HCT116 (cell line): ENCODE data around the gene SCN4A. TPM values are rescaled to one million over a fixed set of nuclear protein-coding genes. Genes with fewer than 3 reads are reported as not detected.

Experiments
- ATAC-seq: fragments of 200-7000 bp; cut with Tn5 transposase; 2 replicates; pipeline ENCODE4 v1.9.1; 2020; ENCODE audit warnings: mild to moderate bottlenecking, moderate library complexity
- BruUV-seq: library from RNA; stranded (reverse); fragments of 400-500 nt; replicated peaks from 2 replicates; lab custom pipeline; 2021; lab: Mats Ljungman, UMichigan
- CTCF ChIA-PET: fragments of 300-600 bp; sonication (Branson Sonifier 250); formaldehyde crosslinking; loops from one replicate; lab custom pipeline; 2021; ENCODE audit warnings: antibody characterized with exemption; lab: Charles Lee
- POLR2A ChIA-PET: fragments of 300-600, 350-600 bp; sonication (Branson Sonifier 250); formaldehyde crosslinking; loops from one replicate; lab custom pipeline; 2021; ENCODE audit warnings: antibody characterized with exemption; lab: Charles Lee
- RAD21 ChIA-PET, 2 experiments: fragments of 300-600 bp; sonication (Branson Sonifier 250); formaldehyde crosslinking; loops; one replicate each; lab custom pipeline; 2023; ENCODE audit warnings: low total read pairs in 2 of 2; ENCODE audit not compliant: uncharacterized antibody in 2 of 2, unreplicated experiment in 2 of 2, low non-redundant PET in 1 of 2; lab: Charles Lee
- DNase-seq: peaks from one replicate; pipeline ENCODE4 v3.0.0-alpha.2; 2010; ENCODE audit warnings: low read depth, low spot score
- H2AFZ ChIP-seq: fragments of 200-600 bp; shearing (Covaris generic), sonication (generic); 2 replicates; pipeline ENCODE4 v1.6.1; 2017; ENCODE audit warnings: low read depth, mixed run types, mixed read lengths, antibody characterized with exemption, low read length; ENCODE audit not compliant: poor library complexity, severe bottlenecking
- H3K27ac ChIP-seq: 2 replicates; pipeline ENCODE4 v1.5.1; 2012; ENCODE audit warnings: low read depth, low read length
- H3K27me3 ChIP-seq: fragments of 200-600 bp; sonication (generic); 2 replicates; pipeline ENCODE4 v1.6.1; 2016; ENCODE audit warnings: mixed run types, low read length, mixed read lengths; ENCODE audit not compliant: insufficient read depth
- H3K36me3 ChIP-seq, 2 experiments: fragments of 200-500 bp in 1 of 2; fragments of 200-600 bp in 1 of 2; sonication (Bioruptor generic) in 1 of 2; sonication (generic) in 1 of 2; 2 replicates each; pipeline versions ENCODE4 v1.5.1 to v1.6.1; 2014 to 2016; ENCODE audit warnings: low read length in 2 of 2, inconsistent platforms in 1 of 2, mixed read lengths in 1 of 2, mixed run types in 1 of 2; ENCODE audit not compliant: insufficient read depth in 2 of 2, control insufficient read depth in 1 of 2
- H3K4me1 ChIP-seq, 2 experiments: fragments of 200-600 bp in 1 of 2; sonication (generic) in 1 of 2; 2 replicates each; pipeline versions ENCODE4 v1.5.1 to v1.6.1; 2012 to 2017; ENCODE audit warnings: low read length in 2 of 2, inconsistent platforms in 1 of 2, mild to moderate bottlenecking in 1 of 2, mixed read lengths in 1 of 2, mixed run types in 1 of 2, moderate library complexity in 1 of 2; ENCODE audit not compliant: insufficient read depth in 2 of 2, control insufficient read depth in 1 of 2
- H3K4me2 ChIP-seq: fragments of 200-600 bp; sonication (generic); 2 replicates; pipeline ENCODE4 v1.6.1; 2017; ENCODE audit warnings: mixed run types, low read length, mixed read lengths
- H3K4me3 ChIP-seq, 2 experiments: fragments of 200-600 bp in 1 of 2; sonication (generic) in 1 of 2; replicated peaks in 1 of 2; 2 replicates each; pipeline ENCODE4 v1.5.1; 2011 to 2016; ENCODE audit warnings: low read length in 2 of 2, control low read depth in 1 of 2, low read depth in 1 of 2, mild to moderate bottlenecking in 1 of 2, mixed read lengths in 1 of 2, mixed run types in 1 of 2
- H3K79me2 ChIP-seq: fragments of 200-600 bp; sonication (generic); 2 replicates; pipeline ENCODE4 v1.6.1; 2017; ENCODE audit warnings: mild to moderate bottlenecking, mixed run types, low read length, moderate library complexity, mixed read lengths; ENCODE audit not compliant: insufficient read depth
- H3K9ac ChIP-seq: fragments of 200-600 bp; sonication (generic); 2 replicates; pipeline ENCODE4 v1.6.1; 2016; ENCODE audit warnings: low read length, mixed read lengths
- H3K9me2 ChIP-seq: fragments of 200-600 bp; sonication (generic), shearing (Covaris generic); 2 replicates; pipeline ENCODE4 v1.6.1; 2017; ENCODE audit warnings: mixed run types, mild to moderate bottlenecking, moderate library complexity; ENCODE audit not compliant: insufficient read depth
- H3K9me3 ChIP-seq, 2 experiments: fragments of 200-500 bp in 1 of 2; fragments of 200-600 bp in 1 of 2; sonication (Bioruptor generic) in 1 of 2; sonication (generic) in 1 of 2; 2 replicates each; pipeline ENCODE4 v1.6.1; 2014 to 2017; ENCODE audit warnings: low read length in 2 of 2, mixed read lengths in 2 of 2, inconsistent platforms in 1 of 2, low read depth in 1 of 2, mild to moderate bottlenecking in 1 of 2, mixed run types in 1 of 2, moderate library complexity in 1 of 2; ENCODE audit not compliant: control insufficient read depth in 1 of 2, insufficient read depth in 1 of 2
- H4K20me1 ChIP-seq: fragments of 200-600 bp; sonication (generic), shearing (Covaris generic); 2 replicates; pipeline ENCODE4 v1.6.1; 2017; ENCODE audit warnings: mixed run types, mild to moderate bottlenecking, moderate library complexity; ENCODE audit not compliant: insufficient read depth
- ATF3 ChIP-seq: IDR thresholded peaks from 2 replicates; pipeline ENCODE4 v1.6.1; 2012
- EZH2 ChIP-seq: fragments of 200-600 bp; sonication (generic); IDR thresholded peaks from 2 replicates; pipeline ENCODE4 v1.6.1; 2017; ENCODE audit warnings: antibody characterized with exemption, mixed run types
- EZH2phosphoT487 ChIP-seq: fragments of 200-600 bp; IDR thresholded peaks from 2 replicates; pipeline ENCODE4 v1.6.1; 2018; ENCODE audit warnings: antibody characterized with exemption, borderline replicate concordance
- FOSL1 ChIP-seq: IDR thresholded peaks from 2 replicates; pipeline ENCODE4 v1.6.1; 2012; ENCODE audit warnings: low read depth
- MAX ChIP-seq: IDR thresholded peaks from 2 replicates; pipeline ENCODE4 v1.6.1; 2012
- POLR2AphosphoS5 ChIP-seq: IDR thresholded peaks from 2 replicates; pipeline ENCODE4 v1.6.1; 2011; ENCODE audit warnings: mild to moderate bottlenecking, low read depth, low read length, moderate library complexity
- RAD21 ChIP-seq: IDR thresholded peaks from 2 replicates; pipeline ENCODE4 v1.6.1; 2012; ENCODE audit warnings: low read depth, mild to moderate bottlenecking
- TCF7L2 ChIP-seq: IDR thresholded peaks from 2 replicates; pipeline ENCODE4 v1.7.0; 2011; ENCODE audit warnings: borderline replicate concordance, inconsistent platforms; ENCODE audit not compliant: insufficient read depth, insufficient read length; ENCODE audit errors: extremely low read depth
- ZBTB33 ChIP-seq: IDR thresholded peaks from 2 replicates; pipeline ENCODE4 v1.6.1; 2011; ENCODE audit warnings: mild to moderate bottlenecking, low read length, moderate library complexity; ENCODE audit not compliant: insufficient replicate concordance; ENCODE audit errors: extremely low read depth
- intact Hi-C: fragments of 100-400 bp; cut with micrococcal nuclease; formaldehyde crosslinking; loops from 2 replicates; pipeline ENCODE4 v1.10.0; 2022
- total RNA-seq: library from RNA; stranded (reverse); gene quantifications from one replicate; pipeline ENCODE4 v1.2.1, GENCODE V29; 2021; ENCODE audit not compliant: unreplicated experiment
- TF ChIP-seq, protein P1 (sequence below), 3 experiments: fragments of 200-600 bp in 1 of 3; sonication (generic) in 1 of 3; IDR thresholded peaks in 2 of 3; conservative IDR thresholded peaks in 1 of 3; 2 replicates each; pipeline ENCODE4 v1.5.1; 2012 to 2017; ENCODE audit warnings: low read depth in 2 of 3, low read length in 2 of 3, antibody characterized with exemption in 1 of 3, borderline replicate concordance in 1 of 3, control low read depth in 1 of 3, mild to moderate bottlenecking in 1 of 3, mixed read lengths in 1 of 3, mixed run types in 1 of 3, moderate library complexity in 1 of 3; ENCODE audit not compliant: insufficient read depth in 1 of 3

Gene SCN4A
- total RNA-seq, 1 experiment from 2014 or later, result 2.7 TPM

DNA sequence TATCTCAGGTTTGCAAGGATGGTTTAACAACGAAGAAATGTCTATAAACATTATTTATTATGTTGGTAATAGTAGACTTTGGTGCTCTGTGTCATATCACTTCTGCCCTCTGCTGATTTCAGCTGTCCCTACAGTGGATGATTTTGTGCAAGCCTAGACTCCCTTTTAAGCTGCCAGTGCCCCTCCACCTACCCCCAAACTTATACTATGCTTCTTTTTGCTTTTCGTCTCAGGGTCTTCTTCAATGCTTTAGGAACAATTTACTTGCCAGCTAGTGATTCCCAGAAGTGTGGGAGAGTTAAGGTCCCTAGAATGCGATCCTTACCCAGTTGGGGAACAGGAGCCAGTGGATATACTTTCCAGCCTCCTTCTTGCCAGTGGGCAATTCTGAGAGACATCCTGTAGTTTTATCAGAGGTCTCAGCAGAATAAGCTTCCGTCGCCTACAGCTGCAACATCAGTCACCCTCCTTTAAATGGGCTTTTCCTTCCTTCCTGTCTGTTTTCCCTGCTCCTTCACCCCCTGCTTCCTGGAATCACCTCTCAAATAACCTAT is 43.6 kb upstream of the SCN4A start:
- ATAC-seq, result peak; percentile 80
- no peaks in the 10 kb centered on the region for H4K20me1 ChIP-seq
- H2AFZ ChIP-seq, result peak overlapping the region; percentile 59
- H3K27me3 ChIP-seq, result no peaks in the 10 kb centered on the region
- H3K4me3 ChIP-seq, result no peak overlapping the region
- no peak overlapping the region for H3K4me2 ChIP-seq
- POLR2A ChIA-PET, result interaction anchor here (0.5 kb wide), 1 partner anchor 55 kb away, joined by 4 read pairs; no protein-coding TSS in a partner anchor
- no peak overlapping the region for H3K27ac ChIP-seq
- no peak overlapping the region for H3K9ac ChIP-seq
- BruUV-seq, result no TSS peak
- TF ChIP-seq MAX (no peak), RAD21 (peak; percentile 56)
- TF ChIP-seq, protein P1, sequence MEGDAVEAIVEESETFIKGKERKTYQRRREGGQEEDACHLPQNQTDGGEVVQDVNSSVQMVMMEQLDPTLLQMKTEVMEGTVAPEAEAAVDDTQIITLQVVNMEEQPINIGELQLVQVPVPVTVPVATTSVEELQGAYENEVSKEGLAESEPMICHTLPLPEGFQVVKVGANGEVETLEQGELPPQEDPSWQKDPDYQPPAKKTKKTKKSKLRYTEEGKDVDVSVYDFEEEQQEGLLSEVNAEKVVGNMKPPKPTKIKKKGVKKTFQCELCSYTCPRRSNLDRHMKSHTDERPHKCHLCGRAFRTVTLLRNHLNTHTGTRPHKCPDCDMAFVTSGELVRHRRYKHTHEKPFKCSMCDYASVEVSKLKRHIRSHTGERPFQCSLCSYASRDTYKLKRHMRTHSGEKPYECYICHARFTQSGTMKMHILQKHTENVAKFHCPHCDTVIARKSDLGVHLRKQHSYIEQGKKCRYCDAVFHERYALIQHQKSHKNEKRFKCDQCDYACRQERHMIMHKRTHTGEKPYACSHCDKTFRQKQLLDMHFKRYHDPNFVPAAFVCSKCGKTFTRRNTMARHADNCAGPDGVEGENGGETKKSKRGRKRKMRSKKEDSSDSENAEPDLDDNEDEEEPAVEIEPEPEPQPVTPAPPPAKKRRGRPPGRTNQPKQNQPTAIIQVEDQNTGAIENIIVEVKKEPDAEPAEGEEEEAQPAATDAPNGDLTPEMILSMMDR (IDR thresholded peaks at IDR 0.05 in 2 of 3, conservative IDR thresholded peaks at IDR 0.05 in 1 of 3; ENCODE audit: borderline replicate concordance in 1 of 3, insufficient read depth in 1 of 3, low read depth in 2 of 3, low read length in 2 of 3), result peak; percentile 16 to 39 (median 34); a peak in 4 of 6 replicates
- TF ChIP-seq, all 23 proteins: peak for 2
- Histone ChIP-seq H3K9me2 (no peaks in the 10 kb centered on the region), H3K4me1 (no peaks in the 10 kb centered on the region), H3K9me3 (no peaks in the 10 kb centered on the region), H3K79me2 (no peaks in the 10 kb centered on the region), H3K36me3 (no peaks in the 10 kb centered on the region)
- ChIA-PET CTCF (interaction anchor here (0.9 to 3.2 kb wide), 8 partner anchors 9 to 128 kb away, joined by 3 to 32 read pairs (median 8); partner anchors contain the start of gene GH1), RAD21 (interaction anchor here (0.6 to 1.9 kb wide), 3 partner anchors 97 to 394 kb away, joined by 3 to 6 read pairs (median 5); partner anchors contain the start of gene MAP3K3 (in 1 of the 2))
- intact Hi-C loops, result loop anchor here (2.0 to 10.0 kb wide), 2 partner anchors 98 to 608 kb away; partner anchors contain the start of gene GH1
- no peak for DNase-seq

GRCh38 chr17:64015447-64015846 is 42.7 kb upstream of the SCN4A start:
- Histone ChIP-seq H3K4me2 (no peak overlapping the region), H4K20me1 (no peaks in the 10 kb centered on the region), H3K79me2 (no peaks in the 10 kb centered on the region), H3K27me3 (no peaks in the 10 kb centered on the region), H3K27ac (no peak overlapping the region), H3K36me3 (no peaks in the 10 kb centered on the region), H3K9me3 (no peaks in the 10 kb centered on the region), H2AFZ (no peak overlapping the region), H3K4me3 (no peak overlapping the region), H3K4me1 (no peaks in the 10 kb centered on the region), H3K9ac (no peak overlapping the region), H3K9me2 (no peaks in the 10 kb centered on the region)
- ATAC-seq (no peak), DNase-seq (no peak)
- RAD21 ChIA-PET, result no interaction called here
- CTCF ChIA-PET, result no interaction called here
- intact Hi-C loops, result loop anchor here (10.0 kb wide), 1 partner anchor 609 kb away; no protein-coding TSS in a partner anchor
- BruUV-seq, result no TSS peak
- POLR2A ChIA-PET, result no interaction called here
- TF ChIP-seq POLR2AphosphoS5 (no peak), FOSL1 (no peak), EZH2 (no peak), ZBTB33 (no peak), ATF3 (no peak), TCF7L2 (no peak), EZH2phosphoT487 (no peak)
